AG04450 (cell line): ENCODE measurements around the gene STYK1. TPM values are rescaled to one million over a fixed set of nuclear protein-coding genes. Genes with fewer than 3 reads are reported as not detected.
"Not testable (repeated sequence)": the region's sequence is repeated elsewhere in the genome, so short reads cannot be mapped to it uniquely, and the experiment has no call there.

Experiments
- CTCF ChIA-PET: fragments of 300-600, 350-600 bp; formaldehyde crosslinking; extraction: SDS; loops from one replicate; lab custom pipeline; 2022; ENCODE audit warnings: antibody characterized with exemption, inconsistent platforms; lab: Charles Lee
- POLR2A ChIA-PET: fragments of 350-600 bp; formaldehyde crosslinking; extraction: SDS; loops from one replicate; lab custom pipeline; 2021; ENCODE audit warnings: antibody characterized with exemption, inconsistent platforms; lab: Yijun Ruan, JAX
- DNase-seq: peaks from one replicate; pipeline ENCODE4 v3.0.0-alpha.2; 2011; ENCODE audit warnings: low read depth, low spot score
- H3K27ac ChIP-seq: one replicate; pipeline ENCODE4 v1.5.1; 2012; ENCODE audit warnings: low read depth, low read length, control low read depth
- H3K27me3 ChIP-seq: one replicate; pipeline ENCODE4 v1.6.0; 2012; ENCODE audit warnings: low read length; ENCODE audit not compliant: control insufficient read depth, insufficient read depth
- H3K4me3 ChIP-seq: 2 replicates; pipeline ENCODE4 v1.5.1; 2011; ENCODE audit warnings: mild to moderate bottlenecking, low read depth, low read length, control low read depth
- H3K9me3 ChIP-seq: 2 replicates; pipeline ENCODE4 v1.5.1; 2012; ENCODE audit warnings: low read length; ENCODE audit not compliant: control insufficient read depth, insufficient read depth
- CTCF ChIP-seq: IDR thresholded peaks from 2 replicates; pipeline ENCODE4 v1.5.1; 2011; ENCODE audit warnings: low read depth, low read length, control low read depth, inconsistent platforms
- polyA plus RNA-seq: library from polyadenylated mRNA; depleted of rRNA; stranded (reverse); fragments of >200 nt; gene quantifications from 2 replicates; pipeline ENCODE4 v1.2.3, GENCODE V29; 2011

Gene STYK1
- polyA plus RNA-seq, 1 experiment = 0.02 TPM

- DNase-seq = no peak
- POLR2A ChIA-PET = interaction anchor here (0.7 kb wide), 1 partner anchor 11 kb away, joined by 7 read pairs; no protein-coding TSS in a partner anchor
- TF ChIP-seq CTCF = no peak
- peak overlapping the region; percentile 84 for H3K27ac ChIP-seq
- CTCF ChIA-PET = interaction anchor here (1.4 to 3.6 kb wide), 2 partner anchors 136 to 247 kb away, joined by 3 to 24 read pairs; no protein-coding TSS in a partner anchor
- peak overlapping the region; percentile 95 for H3K4me3 ChIP-seq
- no peaks in the 10 kb centered on the region for H3K9me3 ChIP-seq
- H3K27me3 ChIP-seq = no peaks in the 10 kb centered on the region
These were observed 59.8 kb downstream of the STYK1 start for GRCh38 chr12:10614056-10614370.

DNA sequence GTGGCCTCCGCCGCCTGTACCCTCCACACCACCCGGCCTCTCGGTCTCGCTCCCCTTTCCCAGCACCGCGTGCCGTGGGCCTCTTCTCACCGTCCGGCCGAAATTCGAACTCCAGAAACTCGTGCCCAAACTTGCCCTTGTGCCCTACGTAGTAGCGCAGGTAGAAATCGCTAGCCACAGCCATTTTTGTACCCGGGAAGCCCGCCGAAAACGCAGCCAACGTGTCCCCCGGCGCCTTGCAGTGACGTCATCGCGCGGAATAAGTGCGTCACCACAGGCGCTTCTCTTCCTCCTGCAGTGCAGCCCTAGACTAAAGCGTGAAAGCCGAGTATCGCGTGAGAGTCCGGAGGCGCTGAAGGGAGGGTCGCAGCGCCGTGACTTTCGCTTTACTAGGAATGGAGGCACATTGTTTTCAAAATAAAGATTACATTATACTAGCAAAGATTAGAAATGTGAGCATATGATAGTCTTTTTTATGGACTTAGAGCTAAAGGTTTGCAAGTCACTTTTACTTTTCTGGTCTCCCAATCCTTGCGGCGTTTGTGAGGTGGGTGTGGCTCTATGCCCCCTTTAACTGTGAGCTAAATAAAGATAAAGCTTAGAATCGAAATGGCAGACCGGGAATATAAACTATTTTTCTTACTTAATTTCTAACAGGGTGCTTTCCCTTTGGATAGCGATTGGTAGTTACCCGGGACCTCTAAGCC is 60.4 kb downstream of the STYK1 start, which contains the start of gene MAGOHB:
MAGOHB (minus strand) TSS at position 261 of the 707 bp plus-strand sequence; CDS start at position 184, 77 bp downstream.
- Histone ChIP-seq H3K27ac (peak within 1 kb of the TSS; percentile 84), H3K4me3 (peak within 1 kb of the TSS; percentile 95), H3K27me3 (no peaks in the 10 kb centered on the region), H3K9me3 (no peaks in the 10 kb centered on the region)
- ChIA-PET POLR2A (no interaction called here), CTCF (interaction anchor here (1.4 to 3.6 kb wide), 2 partner anchors 136 to 247 kb away, joined by 3 to 24 read pairs; no protein-coding TSS in a partner anchor)
- no peak for TF ChIP-seq CTCF
- DNase-seq = peak; percentile 92

DNA sequence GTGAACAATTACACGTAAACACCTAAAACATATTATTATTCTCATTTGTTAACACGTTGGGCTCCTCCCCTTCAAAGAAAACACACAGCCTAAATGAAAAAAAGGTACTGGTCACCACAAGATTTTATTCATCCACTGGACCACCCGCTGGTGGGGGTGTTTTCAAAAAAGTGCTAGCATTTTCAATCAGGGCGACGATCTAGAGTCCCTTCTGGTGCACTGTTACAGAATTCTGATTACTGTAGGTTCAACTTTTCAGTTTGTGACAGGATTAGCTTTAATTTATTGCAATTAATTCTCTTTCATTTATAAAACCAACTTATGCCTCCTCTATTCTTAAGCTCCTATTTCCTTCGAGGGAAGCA is 60.9 kb downstream of the STYK1 start:
- CTCF ChIA-PET = interaction anchor here (3.6 kb wide), 1 partner anchor 137 kb away, joined by 24 read pairs; no protein-coding TSS in a partner anchor
- Histone ChIP-seq H3K4me3 (peak overlapping the region; percentile 95), H3K9me3 (no peaks in the 10 kb centered on the region), H3K27ac (peak overlapping the region; percentile 84), H3K27me3 (no peaks in the 10 kb centered on the region)
- DNase-seq = no peak
- POLR2A ChIA-PET = no interaction called here
- TF ChIP-seq CTCF = no peak

DNA sequence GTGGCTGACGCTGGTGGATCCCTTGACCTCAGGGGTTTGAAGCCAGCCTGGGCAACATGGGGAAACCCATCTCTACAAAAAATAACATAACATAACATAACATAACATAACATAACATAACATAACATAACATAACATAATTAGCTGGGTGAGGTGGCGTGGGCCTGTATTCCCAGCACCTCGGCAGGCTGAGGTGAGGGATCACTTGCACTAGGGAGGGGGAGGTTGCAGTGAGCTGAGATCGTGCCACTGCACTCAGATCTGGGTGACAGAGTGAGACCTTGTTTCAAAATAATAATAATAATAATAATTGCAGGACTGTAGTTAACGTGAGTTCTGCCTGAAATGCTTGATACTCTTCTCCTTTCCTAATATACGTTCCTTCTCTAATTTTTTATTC is 61.7 kb downstream of the STYK1 start:
- H3K27me3 ChIP-seq = no peaks in the 10 kb centered on the region
- H3K27ac ChIP-seq = no peak overlapping the region
- peak overlapping the region; percentile 95 for H3K4me3 ChIP-seq
- ChIA-PET POLR2A (no interaction called here), CTCF (interaction anchor here (3.6 kb wide), 1 partner anchor 138 kb away, joined by 24 read pairs; no protein-coding TSS in a partner anchor)
- no peak for TF ChIP-seq CTCF
- DNase-seq = no peak
- no peaks in the 10 kb centered on the region for H3K9me3 ChIP-seq

- CTCF ChIA-PET = interaction anchor here (1.2 to 3.6 kb wide), 2 partner anchors 139 kb away, joined by 5 to 24 read pairs; no protein-coding TSS in a partner anchor
- H3K27ac ChIP-seq, H3K4me3 ChIP-seq, H3K27me3 ChIP-seq, DNase-seq, POLR2A ChIA-PET, H3K9me3 ChIP-seq: not testable (repeated sequence)
These were observed 62.6 kb downstream of the STYK1 start for GRCh38 chr12:10611258-10611657.
